Right lobe of liver (tissue), 6 donors: Measurements from ENCODE around the gene CD22. TPM values are rescaled to one million over a fixed set of nuclear protein-coding genes. Genes with fewer than 3 reads are reported as not detected.

ENCODE experiments used
- ATAC-seq, 4 donors: fragments of 200-7000 bp; cut with Tn5 transposase; one replicate each; pipeline ENCODE4 v1.9.1; 2020; ENCODE audit warnings: mild to moderate bottlenecking in 4 of 4, moderate library complexity in 4 of 4
- DNase-seq, 3 donors: peaks; one replicate each; pipeline ENCODE4 v3.0.0-alpha.2; 2020
- H3K27ac ChIP-seq, 3 donors: fragments of 200-600 bp; one replicate each; pipeline ENCODE4 v1.8.0; 2022
- H3K27me3 ChIP-seq, 2 donors: fragments of 200-600 bp; one replicate each; pipeline ENCODE4 v1.8.0; 2022
- H3K36me3 ChIP-seq, 4 donors: fragments of 200-600 bp; sonication (generic) in 1 of 4; one replicate each; pipeline versions ENCODE4 v1.5.1 to v1.8.0; 2017 to 2022; ENCODE audit warnings: control low read depth in 1 of 4
- H3K4me1 ChIP-seq, 4 donors: fragments of 200-600 bp; sonication (generic) in 1 of 4; one replicate each; pipeline versions ENCODE4 v1.5.1 to v1.8.0; 2017 to 2022; ENCODE audit warnings: control low read depth in 1 of 4
- H3K4me3 ChIP-seq, 3 donors: fragments of 200-600 bp; one replicate each; pipeline ENCODE4 v1.8.0; 2022
- H3K9me3 ChIP-seq, 4 donors: fragments of 200-600 bp; sonication (generic) in 1 of 4; one replicate each; pipeline versions ENCODE4 v1.5.1 to v1.8.0; 2017 to 2022; ENCODE audit warnings: control low read depth in 1 of 4
- CTCF ChIP-seq, 4 donors: fragments of 200-600 bp in 3 of 4; fragments of 450-650 bp in 1 of 4; IDR thresholded peaks; one replicate each; pipeline versions ENCODE4 v1.5.1 to v1.8.0; 2016 to 2022; ENCODE audit warnings: antibody characterized with exemption in 4 of 4, mild to moderate bottlenecking in 2 of 4
- POLR2A ChIP-seq: fragments of 450-650 bp; IDR thresholded peaks from one replicate; pipeline ENCODE4 v1.6.1; 2017; ENCODE audit warnings: antibody characterized with exemption, mild to moderate bottlenecking
- WGBS: methylation state at CpG from one replicate; pipeline ENCODE4 v1.1.6; 2018; ENCODE audit warnings: low coverage, low lambda C conversion rate; ENCODE audit not compliant: insufficient coverage; ENCODE audit errors: missing lambda C conversion rate; 5-methylcytosine and 5-hydroxymethylcytosine counted together
- intact Hi-C, 2 donors: fragments of 100-400 bp; cut with DNase I; formaldehyde crosslinking; loops; one replicate each; pipeline versions ENCODE4 v1.11.2 to v1.14.1; 2022
- total RNA-seq, 6 experiments: library from RNA; depleted of rRNA in 2 of 6; stranded (reverse); fragments of >200 nt in 2 of 6; fragmentation: NEBNext Ultra II Directional in 3 of 6; extraction: Animal tissue kit (Norgen Biotek cat#: 25700) in 3 of 6; gene quantifications; one replicate each; pipeline versions ENCODE4 v1.1.0 to v1.2.4, GENCODE V29; 2016 to 2023
- donor health status: DM: no; HTN: yes; CAD: no.
- donor health status: DM: no; HTN: no; CAD: no.
- donor health status: DM: no; HTN: no; CAD: no.
- donor health status: DM: no; HTN: yes; CAD: no.
- donor health status: DM: no; HTN: yes; CAD: no.

The CD22 gene
- total RNA-seq, 6 experiments from 2014 or later = 0.39 to 1.3 (median 0.96) TPM

- intact Hi-C loops = loop anchor here in 1 of 2 donors (10.0 kb wide), 1 partner anchor 133 kb away; no protein-coding TSS in a partner anchor
- Histone ChIP-seq H3K27ac (no peak overlapping the region), H3K4me1 (no peaks in the 10 kb centered on the region), H3K4me3 (no peak overlapping the region), H3K36me3 (no peaks in the 10 kb centered on the region), H3K9me3 (no peaks in the 10 kb centered on the region), H3K27me3 (no peaks in the 10 kb centered on the region)
- TF ChIP-seq CTCF (IDR thresholded peaks at IDR 0.05) = no peak
- TF ChIP-seq POLR2A = no peak
- DNase-seq (peak in 1 of 3 donors; percentile 29), ATAC-seq (no peak)
- WGBS = 33% methylated on average over 5 of the region's 14 CpGs
Measured at GRCh38 chr19:35341565-35342225, 12.7 kb downstream of the CD22 start.

- DNase-seq (peak in 1 of 3 donors; percentile 17), ATAC-seq (no peak)
- 61% methylated on average over 5 of the region's 5 CpGs for WGBS
- no peak for TF ChIP-seq POLR2A
- no peak for TF ChIP-seq CTCF (IDR thresholded peaks at IDR 0.05)
- Histone ChIP-seq H3K27ac (no peak overlapping the region), H3K4me1 (no peaks in the 10 kb centered on the region), H3K36me3 (no peaks in the 10 kb centered on the region), H3K4me3 (no peak overlapping the region), H3K9me3 (no peaks in the 10 kb centered on the region), H3K27me3 (no peaks in the 10 kb centered on the region)
- intact Hi-C loops = loop anchor here in 1 of 2 donors (10.0 kb wide), 1 partner anchor 132 kb away; no protein-coding TSS in a partner anchor
Measured at GRCh38 chr19:35342430-35342829, 13.4 kb downstream of the CD22 start.

- TF ChIP-seq CTCF (IDR thresholded peaks at IDR 0.05) (no peak), POLR2A (no peak)
- Histone ChIP-seq H3K4me3 (no peak overlapping the region), H3K27me3 (no peaks in the 10 kb centered on the region), H3K27ac (no peak overlapping the region), H3K36me3 (no peaks in the 10 kb centered on the region), H3K4me1 (no peaks in the 10 kb centered on the region), H3K9me3 (no peaks in the 10 kb centered on the region)
- ATAC-seq (no peak), DNase-seq (peak in 2 of 3 donors; percentile 32 to 43)
- 42% methylated on average over 5 of the region's 17 CpGs for WGBS
- intact Hi-C loops = loop anchor here in 1 of 2 donors (10.0 kb wide), 1 partner anchor 130 kb away; no protein-coding TSS in a partner anchor
Measured at GRCh38 chr19:35344511-35345031, 15.6 kb downstream of the CD22 start.

- WGBS = 45% methylated on average over 4 of the region's 11 CpGs
- Histone ChIP-seq H3K27me3 (no peaks in the 10 kb centered on the region), H3K27ac (no peak overlapping the region), H3K4me3 (no peak overlapping the region), H3K36me3 (no peaks in the 10 kb centered on the region), H3K9me3 (no peaks in the 10 kb centered on the region), H3K4me1 (no peaks in the 10 kb centered on the region)
- no peak for TF ChIP-seq CTCF (IDR thresholded peaks at IDR 0.05)
- no peak for TF ChIP-seq POLR2A
- intact Hi-C loops = loop anchor here in 1 of 2 donors (10.0 kb wide), 1 partner anchor 129 kb away; no protein-coding TSS in a partner anchor
- ATAC-seq (no peak), DNase-seq (peak in 2 of 3 donors; percentile 35 to 39)
Measured at GRCh38 chr19:35345671-35346111, 16.7 kb downstream of the CD22 start.
